ENCODE data around the gene SPAG7.
"Not testable (repeated sequence)": the region's sequence is repeated elsewhere in the genome, so short reads cannot be mapped to it uniquely, and the experiment has no call there.

SPAG7 gene

GRCh38 chr17:4938069-4938491 lies 29.5 kb downstream of the SPAG7 start:
- DNase-seq (ENCODE audit: low read depth, low spot score) = no peak

- no peak for DNase-seq (ENCODE audit: low read depth, low spot score)
Observed at GRCh38 chr17:4937553-4937952, 30.1 kb downstream of the SPAG7 start.

- DNase-seq (ENCODE audit: low read depth, low spot score) = no peak
Observed at GRCh38 chr17:4936436-4936835, 31.2 kb downstream of the SPAG7 start.

- DNase-seq (ENCODE audit: low read depth, low spot score) = no peak
Observed at GRCh38 chr17:4935650-4936049, 32.0 kb downstream of the SPAG7 start.

- no peak for DNase-seq (ENCODE audit: low read depth, low spot score)
Observed at GRCh38 chr17:4934173-4934979, 33.2 kb downstream of the SPAG7 start.

- no peak for DNase-seq (ENCODE audit: low read depth, low spot score)
Observed at GRCh38 chr17:4933646-4934045, 34.0 kb downstream of the SPAG7 start.

- DNase-seq (ENCODE audit: low read depth, low spot score) = no peak
Observed at GRCh38 chr17:4932756-4933155, 34.9 kb downstream of the SPAG7 start.

GRCh38 chr17:4931963-4932362 lies 35.7 kb downstream of the SPAG7 start, which contains the start of gene GP1BA:
TSS of gene GP1BA (plus strand) at chr17:4932277. CDS start at chr17:4932605, 328 bp downstream.
- no peak for DNase-seq (ENCODE audit: low read depth, low spot score)

GRCh38 chr17:4928881-4929280 lies 38.7 kb downstream of the SPAG7 start:
- no peak for DNase-seq (ENCODE audit: low read depth, low spot score)

- DNase-seq (ENCODE audit: low read depth, low spot score) = not testable (repeated sequence)
Observed at GRCh38 chr17:4926577-4927335, 40.9 kb downstream of the SPAG7 start.

GRCh38 chr17:4921320-4921719 lies 46.3 kb downstream of the SPAG7 start:
- DNase-seq (ENCODE audit: low read depth, low spot score) = no peak

GRCh38 chr17:4920351-4921048 lies 47.1 kb downstream of the SPAG7 start:
- DNase-seq (ENCODE audit: low read depth, low spot score) = no peak

- no peak for DNase-seq (ENCODE audit: low read depth, low spot score)
Observed at GRCh38 chr17:4919511-4920047, 48.0 kb downstream of the SPAG7 start.

GRCh38 chr17:4914551-4914950 lies 53.1 kb downstream of the SPAG7 start:
- DNase-seq (ENCODE audit: low read depth, low spot score) = not testable (repeated sequence)

- DNase-seq (ENCODE audit: low read depth, low spot score) = no peak
Observed at GRCh38 chr17:4913994-4914393, 53.6 kb downstream of the SPAG7 start.
